GM12878 (cell line): ENCODE measurements around the gene CAMK2A. TPM values are rescaled to one million over a fixed set of nuclear protein-coding genes. Genes with fewer than 3 reads are reported as not detected.

Experiments used
- ATAC-seq: fragments of 200-7000 bp; cut with Tn5 transposase; 3 replicates; pipeline ENCODE4 v1.9.1; 2020; ENCODE audit warnings: mild to moderate bottlenecking, moderate library complexity
- BruUV-seq: library from RNA; stranded (reverse); fragments of 400-500 nt; replicated peaks from 2 replicates; lab custom pipeline; 2021; lab: Mats Ljungman, UMichigan
- CTCF ChIA-PET: fragments of 300-600 bp; sonication (Branson Sonifier 250); formaldehyde crosslinking; extraction: SDS; loops from one replicate; lab custom pipeline; 2021; ENCODE audit warnings: inconsistent platforms; lab: Yijun Ruan, JAX
- POLR2A ChIA-PET: fragments of 350-600 bp; formaldehyde crosslinking; extraction: SDS; loops from one replicate; lab custom pipeline; 2021; ENCODE audit warnings: inconsistent platforms; lab: Charles Lee
- RAD21 ChIA-PET: fragments of 300-600 bp; sonication (Branson Sonifier 250); formaldehyde crosslinking; loops from one replicate; lab custom pipeline; 2023; ENCODE audit warnings: antibody characterized with exemption; ENCODE audit not compliant: unreplicated experiment; lab: Charles Lee
- SMC1A ChIA-PET: fragments of 300-600 bp; sonication (Branson Sonifier 250); formaldehyde crosslinking; loops from one replicate; lab custom pipeline; 2023; ENCODE audit not compliant: unreplicated experiment, uncharacterized antibody; lab: Charles Lee
- DNase-seq: peaks from one replicate; pipeline ENCODE4 v3.0.0-alpha.2; 2011; ENCODE audit warnings: low read depth, low spot score
- FAIRE-seq: peaks from 3 replicates; lab custom pipeline; 2011; peaks lifted over from hg19 to GRCh38; lab: Jason Lieb, UNC
- H2AFZ ChIP-seq: 2 replicates; pipeline ENCODE4 v1.6.0; 2011; ENCODE audit warnings: low read depth, low read length, control low read depth; ENCODE audit not compliant: control insufficient read depth
- H3K27ac ChIP-seq: 2 replicates; pipeline ENCODE4 v1.5.1; 2011; ENCODE audit warnings: control low read depth; ENCODE audit not compliant: control insufficient read depth, insufficient read depth
- H3K27me3 ChIP-seq, 2 experiments: replicated peaks in 1 of 2; 2 replicates each; pipeline versions ENCODE4 v1.6.0 to v1.6.1; 2011; ENCODE audit warnings: low read length in 1 of 2; ENCODE audit not compliant: control insufficient read depth in 2 of 2, insufficient read depth in 2 of 2
- H3K36me3 ChIP-seq, 2 experiments: 2 replicates each; pipeline ENCODE4 v1.5.1; 2011; ENCODE audit warnings: low read length in 1 of 2; ENCODE audit not compliant: control insufficient read depth in 2 of 2, insufficient read depth in 2 of 2
- H3K4me1 ChIP-seq: 2 replicates; pipeline ENCODE4 v1.6.1; 2011; ENCODE audit warnings: mild to moderate bottlenecking, low read length, moderate library complexity, mixed read lengths; ENCODE audit not compliant: control insufficient read depth, insufficient read depth
- H3K4me2 ChIP-seq: 2 replicates; pipeline ENCODE4 v1.6.0; 2011; ENCODE audit warnings: control low read depth; ENCODE audit not compliant: control insufficient read depth, insufficient read depth
- H3K4me3 ChIP-seq: fragments of 200-600 bp; sonication (generic); 2 replicates; pipeline ENCODE4 v1.5.1; 2016
- H3K79me2 ChIP-seq: 2 replicates; pipeline ENCODE4 v1.6.0; 2011; ENCODE audit warnings: low read length; ENCODE audit not compliant: control insufficient read depth, insufficient read depth
- H3K9ac ChIP-seq: 2 replicates; pipeline ENCODE4 v1.8.0; 2011; ENCODE audit warnings: low read length, control low read depth, mixed read lengths; ENCODE audit not compliant: control insufficient read depth, insufficient read depth
- H3K9me3 ChIP-seq: replicated peaks from 3 replicates; pipeline ENCODE4 v1.5.1; 2011; ENCODE audit warnings: mild to moderate bottlenecking, low read length; ENCODE audit not compliant: control insufficient read depth, insufficient read depth
- H4K20me1 ChIP-seq: 2 replicates; pipeline ENCODE4 v1.6.0; 2011; ENCODE audit not compliant: control insufficient read depth, insufficient read depth
- CBFB ChIP-seq: IDR thresholded peaks from 2 replicates; pipeline ENCODE4 v1.6.1; 2016; ENCODE audit warnings: antibody characterized with exemption, low read depth
- CBX3 ChIP-seq: fragments of 200-600 bp; sonication (generic); IDR thresholded peaks from 2 replicates; pipeline ENCODE4 v1.6.1; 2016; ENCODE audit warnings: low read depth, borderline replicate concordance
- CEBPB ChIP-seq, 2 experiments: fragments of 150-350 bp in 1 of 2; IDR thresholded peaks; 2 replicates each; pipeline ENCODE4 v1.6.1; 2012 to 2014; ENCODE audit warnings: low read depth in 2 of 2, low read length in 2 of 2, borderline replicate concordance in 1 of 2, inconsistent platforms in 1 of 2
- ESRRA ChIP-seq: IDR thresholded peaks from 2 replicates; pipeline ENCODE4 v1.6.1; 2012; ENCODE audit warnings: mild to moderate bottlenecking, low read length, improper control_type of control experiment
- KAT2A ChIP-seq: conservative IDR thresholded peaks from 2 replicates; pipeline ENCODE4 v1.6.1; 2011; ENCODE audit warnings: low read depth, low read length; ENCODE audit not compliant: control insufficient read depth
- PAX8 ChIP-seq: fragments of 450-650 bp; IDR thresholded peaks from 2 replicates; pipeline ENCODE4 v1.6.1; 2017; ENCODE audit warnings: mild to moderate bottlenecking, moderate library complexity
- POU2F2 ChIP-seq: IDR thresholded peaks from 3 replicates; pipeline ENCODE4 v1.6.1; 2011; ENCODE audit warnings: low read depth, mild to moderate bottlenecking, low read length, borderline replicate concordance
- RAD51 ChIP-seq: fragments of 450-650 bp; IDR thresholded peaks from 2 replicates; pipeline ENCODE4 v1.6.1; 2016; ENCODE audit warnings: moderate library complexity, mild to moderate bottlenecking, inconsistent platforms
- ZNF24 ChIP-seq: fragments of 450-650 bp; IDR thresholded peaks from 2 replicates; pipeline ENCODE4 v1.6.1; 2017; ENCODE audit warnings: antibody characterized with exemption, mild to moderate bottlenecking
- WGBS: methylation state at CpG from one replicate; pipeline ENCODE4 v1.1.6; 2016; ENCODE audit warnings: low lambda C conversion rate; ENCODE audit not compliant: insufficient replicate concordance, insufficient coverage; ENCODE audit errors: missing lambda C conversion rate; 5-methylcytosine and 5-hydroxymethylcytosine counted together
- in situ Hi-C: fragments of 300-500 bp; cut with MboI; formaldehyde crosslinking; loops from 9 replicates; pipeline ENCODE4 v1.14.3; 2018; ENCODE audit warnings: mixed read lengths
- intact Hi-C: fragments of 100-400 bp; cut with micrococcal nuclease; formaldehyde crosslinking; loops from one replicate; pipeline ENCODE4 v1.14.2; 2022; ENCODE audit not compliant: unreplicated experiment
- polyA plus RNA-seq, 11 experiments: library from polyadenylated mRNA; depleted of rRNA in 4 of 11; unstranded in 6 of 11; stranded (reverse) in 5 of 11; fragments of >200 nt; fragmentation: Nextera tagmentation in 4 of 11; fragmentation: Illumina TruSeq in 1 of 11; extraction: Ambion mirVana in 4 of 11; extraction: Trizol in 1 of 11; gene quantifications; 1 replicate in 1 of 11; 2 replicates in 10 of 11; pipeline versions ENCODE4 v1.2.1 to v1.2.3, GENCODE V29; 2011 to 2016; ENCODE audit warnings: inconsistent platforms in 2 of 11, missing spikeins in 2 of 11, low read depth in 1 of 11
- total RNA-seq, 4 experiments: library from RNA; depleted of rRNA in 3 of 4; stranded (reverse); fragments of >200 nt in 3 of 4; fragmentation: Illumina TruSeq in 1 of 4; extraction: Trizol in 1 of 4; gene quantifications; 2 replicates each; pipeline versions ENCODE4 v1.2.1 to v1.2.3, GENCODE V29; 2013 to 2021

Gene CAMK2A
- total and polyA plus RNA-seq, 10 of the 15 experiments (the other 5 are each of a cell fraction or from before 2014, with no cell fraction given), result 0.11 TPM; not detected in 9

GRCh38 chr5:150174285-150174684, 115.3 kb downstream of the CAMK2A start:
- no peaks in the 10 kb centered on the region for H3K36me3 ChIP-seq
- DNase-seq (no peak), ATAC-seq (no peak), FAIRE-seq (no peak)
- H3K9me3 ChIP-seq, result no peaks in the 10 kb centered on the region
- WGBS, result 37% methylated on average over 6 of the region's 6 CpGs
- ChIA-PET POLR2A (no interaction called here), SMC1A (interaction anchor here (0.6 to 1.7 kb wide), 2 partner anchors 8 to 47 kb away, joined by 3 to 7 read pairs; no protein-coding TSS in a partner anchor), RAD21 (interaction anchor here (2.0 kb wide), 1 partner anchor 43 kb away, joined by 5 read pairs; no protein-coding TSS in a partner anchor), CTCF (interaction anchor here (0.6 to 9.3 kb wide), 6 partner anchors 12 to 176 kb away, joined by 3 to 68 read pairs (median 6); no protein-coding TSS in a partner anchor)
- no peaks in the 10 kb centered on the region; a peak in 1 of 4 replicates for H3K27me3 ChIP-seq
- no peak overlapping the region for H2AFZ ChIP-seq
- H4K20me1 ChIP-seq, result no peaks in the 10 kb centered on the region
- H3K4me3 ChIP-seq, result no peak overlapping the region
- intact Hi-C loops, result loop anchor here (2.0 kb wide), 1 partner anchor 43 kb away; no protein-coding TSS in a partner anchor
- H3K27ac ChIP-seq, result no peak overlapping the region
- H3K79me2 ChIP-seq, result no peaks in the 10 kb centered on the region
- H3K4me2 ChIP-seq, result no peak overlapping the region
- no peaks in the 10 kb centered on the region for H3K4me1 ChIP-seq
- no TSS peak for BruUV-seq
- no peak for TF ChIP-seq CBFB
- TF ChIP-seq KAT2A, result no peak
- no peak for TF ChIP-seq ESRRA
- no peak for TF ChIP-seq CEBPB (IDR thresholded peaks at IDR 0.05; ENCODE audit: borderline replicate concordance in 1 of 2, low read depth in 2 of 2, low read length in 2 of 2)
- no peak overlapping the region for H3K9ac ChIP-seq
- in situ Hi-C loops, result no loop called here

- H3K36me3 ChIP-seq, result no peaks in the 10 kb centered on the region
- SMC1A ChIA-PET, result interaction anchor here (0.9 to 1.7 kb wide), 3 partner anchors 9 to 240 kb away, joined by 3 to 7 read pairs (median 5); partner anchors contain the start of gene CD74
- WGBS, result 27% methylated on average over 3 of the region's 3 CpGs
- CTCF ChIA-PET, result interaction anchor here (1.6 to 9.3 kb wide), 3 partner anchors 11 to 45 kb away, joined by 4 to 68 read pairs (median 6); no protein-coding TSS in a partner anchor
- no peak overlapping the region for H3K4me2 ChIP-seq
- TF ChIP-seq PAX8, result no peak
- no peak for TF ChIP-seq RAD51
- TF ChIP-seq POU2F2, result no peak
- TF ChIP-seq ZNF24, result no peak
- no peak for TF ChIP-seq CBX3
- in situ Hi-C loops, result no loop called here
- H3K79me2 ChIP-seq, result no peaks in the 10 kb centered on the region
- intact Hi-C loops, result no loop called here
- no peak overlapping the region for H3K27ac ChIP-seq
- H3K9me3 ChIP-seq, result no peaks in the 10 kb centered on the region
- RAD21 ChIA-PET, result no interaction called here
- no peaks in the 10 kb centered on the region for H4K20me1 ChIP-seq
- H2AFZ ChIP-seq, result no peak overlapping the region
- BruUV-seq, result no TSS peak
- DNase-seq (no peak), ATAC-seq (no peak), FAIRE-seq (no peak)
- no peaks in the 10 kb centered on the region; a peak in 2 of 4 replicates for H3K27me3 ChIP-seq
- no peak overlapping the region for H3K4me3 ChIP-seq
- POLR2A ChIA-PET, result no interaction called here
- H3K9ac ChIP-seq, result no peak overlapping the region
- no peaks in the 10 kb centered on the region for H3K4me1 ChIP-seq
These were observed 116.4 kb downstream of the CAMK2A start for GRCh38 chr5:150173161-150173560.
